HCT116 (cell line): ENCODE data around the gene APH1B. TPM values are rescaled to one million over a fixed set of nuclear protein-coding genes. Genes with fewer than 3 reads are reported as not detected.

Experiments
- ATAC-seq: fragments of 200-7000 bp; cut with Tn5 transposase; 2 replicates; pipeline ENCODE4 v1.9.1; 2020; ENCODE audit warnings: mild to moderate bottlenecking, moderate library complexity
- BruUV-seq: library from RNA; stranded (reverse); fragments of 400-500 nt; replicated peaks from 2 replicates; lab custom pipeline; 2021; lab: Mats Ljungman, UMichigan
- CTCF ChIA-PET: fragments of 300-600 bp; sonication (Branson Sonifier 250); formaldehyde crosslinking; loops from one replicate; lab custom pipeline; 2021; ENCODE audit warnings: antibody characterized with exemption; lab: Charles Lee
- POLR2A ChIA-PET: fragments of 300-600, 350-600 bp; sonication (Branson Sonifier 250); formaldehyde crosslinking; loops from one replicate; lab custom pipeline; 2021; ENCODE audit warnings: antibody characterized with exemption; lab: Charles Lee
- RAD21 ChIA-PET, 2 experiments: fragments of 300-600 bp; sonication (Branson Sonifier 250); formaldehyde crosslinking; loops; one replicate each; lab custom pipeline; 2023; ENCODE audit warnings: low total read pairs in 2 of 2; ENCODE audit not compliant: uncharacterized antibody in 2 of 2, unreplicated experiment in 2 of 2, low non-redundant PET in 1 of 2; lab: Charles Lee
- DNase-seq: peaks from one replicate; pipeline ENCODE4 v3.0.0-alpha.2; 2010; ENCODE audit warnings: low read depth, low spot score
- H2AFZ ChIP-seq: fragments of 200-600 bp; shearing (Covaris generic), sonication (generic); 2 replicates; pipeline ENCODE4 v1.6.1; 2017; ENCODE audit warnings: low read depth, mixed run types, mixed read lengths, antibody characterized with exemption, low read length; ENCODE audit not compliant: poor library complexity, severe bottlenecking
- H3K27ac ChIP-seq: 2 replicates; pipeline ENCODE4 v1.5.1; 2012; ENCODE audit warnings: low read depth, low read length
- H3K27me3 ChIP-seq: fragments of 200-600 bp; sonication (generic); 2 replicates; pipeline ENCODE4 v1.6.1; 2016; ENCODE audit warnings: mixed run types, low read length, mixed read lengths; ENCODE audit not compliant: insufficient read depth
- H3K36me3 ChIP-seq, 2 experiments: fragments of 200-500 bp in 1 of 2; fragments of 200-600 bp in 1 of 2; sonication (Bioruptor generic) in 1 of 2; sonication (generic) in 1 of 2; 2 replicates each; pipeline versions ENCODE4 v1.5.1 to v1.6.1; 2014 to 2016; ENCODE audit warnings: low read length in 2 of 2, inconsistent platforms in 1 of 2, mixed read lengths in 1 of 2, mixed run types in 1 of 2; ENCODE audit not compliant: insufficient read depth in 2 of 2, control insufficient read depth in 1 of 2
- H3K4me1 ChIP-seq, 2 experiments: fragments of 200-600 bp in 1 of 2; sonication (generic) in 1 of 2; 2 replicates each; pipeline versions ENCODE4 v1.5.1 to v1.6.1; 2012 to 2017; ENCODE audit warnings: low read length in 2 of 2, inconsistent platforms in 1 of 2, mild to moderate bottlenecking in 1 of 2, mixed read lengths in 1 of 2, mixed run types in 1 of 2, moderate library complexity in 1 of 2; ENCODE audit not compliant: insufficient read depth in 2 of 2, control insufficient read depth in 1 of 2
- H3K4me2 ChIP-seq: fragments of 200-600 bp; sonication (generic); 2 replicates; pipeline ENCODE4 v1.6.1; 2017; ENCODE audit warnings: mixed run types, low read length, mixed read lengths
- H3K4me3 ChIP-seq, 2 experiments: fragments of 200-600 bp in 1 of 2; sonication (generic) in 1 of 2; replicated peaks in 1 of 2; 2 replicates each; pipeline ENCODE4 v1.5.1; 2011 to 2016; ENCODE audit warnings: low read length in 2 of 2, control low read depth in 1 of 2, low read depth in 1 of 2, mild to moderate bottlenecking in 1 of 2, mixed read lengths in 1 of 2, mixed run types in 1 of 2
- H3K79me2 ChIP-seq: fragments of 200-600 bp; sonication (generic); 2 replicates; pipeline ENCODE4 v1.6.1; 2017; ENCODE audit warnings: mild to moderate bottlenecking, mixed run types, low read length, moderate library complexity, mixed read lengths; ENCODE audit not compliant: insufficient read depth
- H3K9ac ChIP-seq: fragments of 200-600 bp; sonication (generic); 2 replicates; pipeline ENCODE4 v1.6.1; 2016; ENCODE audit warnings: low read length, mixed read lengths
- H3K9me2 ChIP-seq: fragments of 200-600 bp; sonication (generic), shearing (Covaris generic); 2 replicates; pipeline ENCODE4 v1.6.1; 2017; ENCODE audit warnings: mixed run types, mild to moderate bottlenecking, moderate library complexity; ENCODE audit not compliant: insufficient read depth
- H3K9me3 ChIP-seq, 2 experiments: fragments of 200-500 bp in 1 of 2; fragments of 200-600 bp in 1 of 2; sonication (Bioruptor generic) in 1 of 2; sonication (generic) in 1 of 2; 2 replicates each; pipeline ENCODE4 v1.6.1; 2014 to 2017; ENCODE audit warnings: low read length in 2 of 2, mixed read lengths in 2 of 2, inconsistent platforms in 1 of 2, low read depth in 1 of 2, mild to moderate bottlenecking in 1 of 2, mixed run types in 1 of 2, moderate library complexity in 1 of 2; ENCODE audit not compliant: control insufficient read depth in 1 of 2, insufficient read depth in 1 of 2
- H4K20me1 ChIP-seq: fragments of 200-600 bp; sonication (generic), shearing (Covaris generic); 2 replicates; pipeline ENCODE4 v1.6.1; 2017; ENCODE audit warnings: mixed run types, mild to moderate bottlenecking, moderate library complexity; ENCODE audit not compliant: insufficient read depth
- ATF3 ChIP-seq: IDR thresholded peaks from 2 replicates; pipeline ENCODE4 v1.6.1; 2012
- EGR1 ChIP-seq: IDR thresholded peaks from 2 replicates; pipeline ENCODE4 v1.6.1; 2012; ENCODE audit warnings: low read depth
- ELF1 ChIP-seq: IDR thresholded peaks from 2 replicates; pipeline ENCODE4 v1.6.1; 2012; ENCODE audit warnings: low read depth, borderline replicate concordance
- EZH2 ChIP-seq: fragments of 200-600 bp; sonication (generic); IDR thresholded peaks from 2 replicates; pipeline ENCODE4 v1.6.1; 2017; ENCODE audit warnings: antibody characterized with exemption, mixed run types
- EZH2phosphoT487 ChIP-seq: fragments of 200-600 bp; IDR thresholded peaks from 2 replicates; pipeline ENCODE4 v1.6.1; 2018; ENCODE audit warnings: antibody characterized with exemption, borderline replicate concordance
- FOSL1 ChIP-seq: IDR thresholded peaks from 2 replicates; pipeline ENCODE4 v1.6.1; 2012; ENCODE audit warnings: low read depth
- POLR2AphosphoS5 ChIP-seq: IDR thresholded peaks from 2 replicates; pipeline ENCODE4 v1.6.1; 2011; ENCODE audit warnings: mild to moderate bottlenecking, low read depth, low read length, moderate library complexity
- REST ChIP-seq: IDR thresholded peaks from 2 replicates; pipeline ENCODE4 v1.6.1; 2012; ENCODE audit warnings: low read depth
- SIN3A ChIP-seq: IDR thresholded peaks from 2 replicates; pipeline ENCODE4 v1.6.1; 2012; ENCODE audit warnings: low read depth
- SRF ChIP-seq: IDR thresholded peaks from 2 replicates; pipeline ENCODE4 v1.6.1; 2012; ENCODE audit warnings: low read depth
- YY1 ChIP-seq: IDR thresholded peaks from 2 replicates; pipeline ENCODE4 v1.6.1; 2011; ENCODE audit warnings: low read length, low read depth, moderate library complexity, mild to moderate bottlenecking; ENCODE audit not compliant: insufficient replicate concordance; ENCODE audit errors: extremely low read depth
- intact Hi-C: fragments of 100-400 bp; cut with micrococcal nuclease; formaldehyde crosslinking; loops from 2 replicates; pipeline ENCODE4 v1.10.0; 2022
- total RNA-seq: library from RNA; stranded (reverse); gene quantifications from one replicate; pipeline ENCODE4 v1.2.1, GENCODE V29; 2021; ENCODE audit not compliant: unreplicated experiment
- TF ChIP-seq, protein P1 (sequence below): IDR thresholded peaks from 2 replicates; pipeline ENCODE4 v1.6.1; 2011; ENCODE audit warnings: mild to moderate bottlenecking, low read length, moderate library complexity; ENCODE audit not compliant: insufficient replicate concordance; ENCODE audit errors: extremely low read depth
- TF ChIP-seq, protein P2 (sequence below): IDR thresholded peaks from 2 replicates; pipeline ENCODE4 v1.6.1; 2012

The APH1B gene
- total RNA-seq, 1 experiment from 2014 or later = 8.5 TPM

DNA sequence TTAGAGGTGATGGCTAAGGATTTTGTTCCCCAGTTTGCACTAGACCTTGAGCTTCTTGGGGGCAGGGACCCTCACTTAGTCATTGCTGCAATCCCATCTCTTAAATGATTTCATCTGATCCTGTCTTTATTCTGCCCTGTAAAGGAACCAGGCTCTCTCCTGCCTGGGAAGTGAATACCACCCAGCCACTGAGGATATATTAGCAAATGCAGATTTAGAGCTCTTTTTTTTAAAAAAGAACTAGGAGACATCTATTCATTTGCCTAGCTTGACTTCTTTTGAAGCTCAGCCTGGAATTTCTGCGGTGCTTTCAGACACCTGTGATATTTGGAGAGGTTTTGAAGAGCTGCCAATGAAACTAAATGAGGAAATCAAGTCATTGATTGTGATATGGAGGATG lies 62.4 kb downstream of the APH1B start (continued):
- TF ChIP-seq, protein P1, sequence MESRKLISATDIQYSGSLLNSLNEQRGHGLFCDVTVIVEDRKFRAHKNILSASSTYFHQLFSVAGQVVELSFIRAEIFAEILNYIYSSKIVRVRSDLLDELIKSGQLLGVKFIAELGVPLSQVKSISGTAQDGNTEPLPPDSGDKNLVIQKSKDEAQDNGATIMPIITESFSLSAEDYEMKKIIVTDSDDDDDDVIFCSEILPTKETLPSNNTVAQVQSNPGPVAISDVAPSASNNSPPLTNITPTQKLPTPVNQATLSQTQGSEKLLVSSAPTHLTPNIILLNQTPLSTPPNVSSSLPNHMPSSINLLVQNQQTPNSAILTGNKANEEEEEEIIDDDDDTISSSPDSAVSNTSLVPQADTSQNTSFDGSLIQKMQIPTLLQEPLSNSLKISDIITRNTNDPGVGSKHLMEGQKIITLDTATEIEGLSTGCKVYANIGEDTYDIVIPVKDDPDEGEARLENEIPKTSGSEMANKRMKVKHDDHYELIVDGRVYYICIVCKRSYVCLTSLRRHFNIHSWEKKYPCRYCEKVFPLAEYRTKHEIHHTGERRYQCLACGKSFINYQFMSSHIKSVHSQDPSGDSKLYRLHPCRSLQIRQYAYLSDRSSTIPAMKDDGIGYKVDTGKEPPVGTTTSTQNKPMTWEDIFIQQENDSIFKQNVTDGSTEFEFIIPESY = no peak
- TF ChIP-seq EZH2phosphoT487 = no peak

DNA sequence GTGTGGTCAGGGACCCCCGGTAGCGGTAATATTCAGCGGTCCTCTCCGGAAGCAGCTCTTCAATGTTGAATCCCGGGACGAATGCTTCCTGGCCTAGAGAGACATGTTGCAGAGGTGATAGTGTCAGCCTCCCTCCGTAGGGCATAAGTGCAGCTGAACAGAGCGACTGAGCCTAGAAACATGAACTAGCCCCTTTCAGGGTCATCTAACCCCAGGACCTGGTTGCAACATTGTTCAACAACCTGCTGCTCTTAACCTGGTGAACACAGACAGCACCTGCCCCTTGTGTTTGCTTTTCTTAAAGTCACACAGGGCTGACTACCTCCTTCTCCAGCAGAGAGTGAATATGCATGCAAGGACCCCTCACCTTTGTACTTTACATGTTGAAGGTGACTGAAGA lies 62.9 kb downstream of the APH1B start:
- Histone ChIP-seq H3K4me3 (no peak overlapping the region), H3K27ac (no peak overlapping the region), H3K9me2 (no peaks in the 10 kb centered on the region), H3K9ac (no peak overlapping the region), H2AFZ (no peak overlapping the region), H3K4me2 (no peak overlapping the region), H3K9me3 (no peaks in the 10 kb centered on the region), H3K4me1 (no peaks in the 10 kb centered on the region), H3K79me2 (no peaks in the 10 kb centered on the region), H3K27me3 (no peaks in the 10 kb centered on the region), H4K20me1 (no peaks in the 10 kb centered on the region), H3K36me3 (no peaks in the 10 kb centered on the region)
- no peak for ATAC-seq
- intact Hi-C loops = no loop called here
- POLR2A ChIA-PET = no interaction called here
- BruUV-seq = no TSS peak
- CTCF ChIA-PET = no interaction called here
- TF ChIP-seq FOSL1 (no peak), SIN3A (no peak), ATF3 (no peak), EZH2phosphoT487 (no peak), SRF (no peak), REST (no peak), EGR1 (no peak), POLR2AphosphoS5 (no peak), EZH2 (no peak), YY1 (no peak), ELF1 (no peak)
- TF ChIP-seq, protein P2, sequence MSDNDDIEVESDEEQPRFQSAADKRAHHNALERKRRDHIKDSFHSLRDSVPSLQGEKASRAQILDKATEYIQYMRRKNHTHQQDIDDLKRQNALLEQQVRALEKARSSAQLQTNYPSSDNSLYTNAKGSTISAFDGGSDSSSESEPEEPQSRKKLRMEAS = no peak
- TF ChIP-seq, protein P1 = no peak
- no peak for DNase-seq
- RAD21 ChIA-PET = no interaction called here
